Sigmoid colon (tissue), 7 donors: ENCODE results near the gene SBK2. TPM values are rescaled to one million over a fixed set of nuclear protein-coding genes. Genes with fewer than 3 reads are reported as not detected.

Source experiments
- DNase-seq: peaks from one replicate; pipeline ENCODE4 v3.0.0-alpha.2; 2019
- H3K27ac ChIP-seq, 4 donors: fragments of 200-600 bp; sonication (generic); one replicate each; pipeline ENCODE4 v1.5.1; 2016 to 2019; ENCODE audit warnings: mild to moderate bottlenecking in 1 of 4
- H3K27me3 ChIP-seq, 3 donors: fragments of 200-600 bp; sonication (generic); one replicate each; pipeline ENCODE4 v1.5.1; 2019; ENCODE audit warnings: mild to moderate bottlenecking in 1 of 3
- H3K36me3 ChIP-seq, 4 donors: fragments of 200-600 bp; sonication (generic); one replicate each; pipeline ENCODE4 v1.5.1; 2016 to 2019
- H3K4me1 ChIP-seq, 4 donors: fragments of 200-600 bp; sonication (generic); one replicate each; pipeline ENCODE4 v1.5.1; 2017 to 2019
- H3K4me3 ChIP-seq, 4 donors: fragments of 200-600 bp; sonication (generic); one replicate each; pipeline ENCODE4 v1.5.1; 2017 to 2019; ENCODE audit warnings: mild to moderate bottlenecking in 2 of 4, moderate library complexity in 1 of 4
- H3K9me3 ChIP-seq, 4 donors: fragments of 200-600 bp in 3 of 4; sonication (generic) in 3 of 4; one replicate each; pipeline versions ENCODE4 v1.5.1 to v1.6.1; 2013 to 2019
- CTCF ChIP-seq, 4 experiments: fragments of 450-650 bp in 3 of 4; fragments of 200-600 bp in 1 of 4; IDR thresholded peaks; one replicate each; pipeline ENCODE4 v1.5.1; 2016 to 2019; ENCODE audit warnings: antibody characterized with exemption in 4 of 4, mild to moderate bottlenecking in 3 of 4, moderate library complexity in 2 of 4
- EP300 ChIP-seq, 4 donors: sonication (generic); formaldehyde crosslinking; IDR thresholded peaks; one replicate each; pipeline ENCODE4 v1.6.1; 2017; ENCODE audit warnings: antibody characterized with exemption in 4 of 4
- POLR2A ChIP-seq, 2 donors: fragments of 450-650 bp; IDR thresholded peaks; one replicate each; pipeline ENCODE4 v1.6.1; 2016; ENCODE audit warnings: antibody characterized with exemption in 2 of 2, mild to moderate bottlenecking in 2 of 2, moderate library complexity in 2 of 2
- POLR2AphosphoS5 ChIP-seq, 4 donors: sonication (generic); formaldehyde crosslinking; IDR thresholded peaks; one replicate each; pipeline ENCODE4 v1.6.1; 2017; ENCODE audit warnings: antibody characterized with exemption in 4 of 4
- WGBS, 2 donors: extraction: QIAGEN DNeasy Blood & Tissue Kit; methylation state at CpG; one replicate each; pipeline ENCODE4 v1.1.7; 2013; 5-methylcytosine and 5-hydroxymethylcytosine counted together
- intact Hi-C: fragments of 100-400 bp; cut with DNase I; formaldehyde crosslinking; loops from one replicate; pipeline ENCODE4 v1.15.1; 2023
- polyA plus RNA-seq, 3 donors: library from polyadenylated mRNA; stranded (reverse); fragments of 200-250 nt; gene quantifications; one replicate each; pipeline ENCODE4 v1.2.3, GENCODE V29; 2013
- total RNA-seq, 4 donors: library from RNA; depleted of rRNA; stranded (reverse); fragments of >200 nt; gene quantifications; one replicate each; pipeline ENCODE4 v1.1.0, GENCODE V29; 2016
- donor health status: healthy with polysubstance abuse.
- donor health status: Bipolar disorder and iron deficiency.
- donor health status: healthy.

The SBK2 gene
- total and polyA plus RNA-seq, 7 donors: not detected

- Histone ChIP-seq H3K27me3 (peaks cover 0 to 24% (median 0%) of the 10 kb centered on the region in 3 donors), H3K4me1 (no peaks in the 10 kb centered on the region), H3K9me3 (no peaks in the 10 kb centered on the region), H3K4me3 (no peak overlapping the region), H3K27ac (peak overlapping the region in 1 of 4 donors; percentile 46), H3K36me3 (no peaks in the 10 kb centered on the region)
- no peak for DNase-seq
- TF ChIP-seq EP300 (IDR thresholded peaks at IDR 0.05) (no peak), POLR2A (IDR thresholded peaks at IDR 0.05) (no peak)
- intact Hi-C loops: no loop called here
- WGBS, 2 donors: 88 to 89% methylated on average over 33 of the region's 33 CpGs
Measured at GRCh38 chr19:55539090-55539984, 2.4 kb upstream of the SBK2 start.

- 91% methylated on average over 5 of the region's 5 CpGs for WGBS, 2 donors
- intact Hi-C loops: no loop called here
- no peaks in the 10 kb centered on the region for H3K4me1 ChIP-seq
- H3K36me3 ChIP-seq: no peaks in the 10 kb centered on the region
- TF ChIP-seq CTCF (IDR thresholded peaks at IDR 0.05) (no peak), POLR2AphosphoS5 (IDR thresholded peaks at IDR 0.05) (no peak), POLR2A (IDR thresholded peaks at IDR 0.05) (no peak), EP300 (IDR thresholded peaks at IDR 0.05) (no peak)
- no peak overlapping the region for H3K4me3 ChIP-seq
- peaks cover 0 to 24% (median 0%) of the 10 kb centered on the region in 3 donors for H3K27me3 ChIP-seq
- no peaks in the 10 kb centered on the region for H3K9me3 ChIP-seq
- no peak for DNase-seq
- H3K27ac ChIP-seq: no peak overlapping the region
Measured at GRCh38 chr19:55538132-55538531, 1.2 kb upstream of the SBK2 start.

GRCh38 chr19:55537741-55538111, 793 bp upstream of the SBK2 start:
- H3K27ac ChIP-seq: no peak overlapping the region
- H3K9me3 ChIP-seq: no peaks in the 10 kb centered on the region
- WGBS, 2 donors: 65 to 73% methylated on average over 5 of the region's 5 CpGs
- intact Hi-C loops: no loop called here
- peaks cover 0 to 24% (median 0%) of the 10 kb centered on the region in 3 donors for H3K27me3 ChIP-seq
- H3K4me3 ChIP-seq: no peak overlapping the region
- DNase-seq: no peak
- H3K36me3 ChIP-seq: no peaks in the 10 kb centered on the region
- TF ChIP-seq POLR2A (IDR thresholded peaks at IDR 0.05) (no peak), POLR2AphosphoS5 (IDR thresholded peaks at IDR 0.05) (no peak), CTCF (IDR thresholded peaks at IDR 0.05) (no peak), EP300 (IDR thresholded peaks at IDR 0.05) (no peak)
- no peaks in the 10 kb centered on the region for H3K4me1 ChIP-seq

GRCh38 chr19:55536366-55536765, 567 bp downstream of the SBK2 start:
- no peak overlapping the region for H3K27ac ChIP-seq
- TF ChIP-seq CTCF (IDR thresholded peaks at IDR 0.05): no peak
- no peak for TF ChIP-seq POLR2AphosphoS5 (IDR thresholded peaks at IDR 0.05)
- no peak for TF ChIP-seq POLR2A (IDR thresholded peaks at IDR 0.05)
- no peak for TF ChIP-seq EP300 (IDR thresholded peaks at IDR 0.05)
- peaks cover 0 to 28% (median 0%) of the 10 kb centered on the region in 3 donors for H3K27me3 ChIP-seq
- WGBS, 2 donors: 92% methylated on average over 11 of the region's 11 CpGs
- DNase-seq: no peak
- no peaks in the 10 kb centered on the region for H3K4me1 ChIP-seq
- no peak overlapping the region for H3K4me3 ChIP-seq
- no peaks in the 10 kb centered on the region for H3K9me3 ChIP-seq
- intact Hi-C loops: no loop called here
- H3K36me3 ChIP-seq: no peaks in the 10 kb centered on the region

- DNase-seq: no peak
- H3K9me3 ChIP-seq: no peaks in the 10 kb centered on the region
- peaks cover 0 to 32% (median 0%) of the 10 kb centered on the region in 3 donors for H3K27me3 ChIP-seq
- intact Hi-C loops: no loop called here
- no peaks in the 10 kb centered on the region for H3K4me1 ChIP-seq
- H3K4me3 ChIP-seq: no peak overlapping the region
- TF ChIP-seq EP300 (IDR thresholded peaks at IDR 0.05): no peak
- TF ChIP-seq POLR2A (IDR thresholded peaks at IDR 0.05): no peak
- no peak for TF ChIP-seq CTCF (IDR thresholded peaks at IDR 0.05)
- no peak for TF ChIP-seq POLR2AphosphoS5 (IDR thresholded peaks at IDR 0.05)
- no peaks in the 10 kb centered on the region for H3K36me3 ChIP-seq
- H3K27ac ChIP-seq: no peak overlapping the region
- WGBS, 2 donors: 90 to 92% methylated on average over 22 of the region's 22 CpGs
Measured at GRCh38 chr19:55535965-55536350, 975 bp downstream of the SBK2 start.
